Neutrophil (primary cell): Measurements from ENCODE around the gene PTPRN2.

Source experiments
- H3K27ac ChIP-seq: fragments of 200-600 bp; sonication (generic); 2 replicates; pipeline ENCODE4 v1.5.1; 2016; ENCODE audit warnings: mild to moderate bottlenecking, moderate library complexity
- H3K27me3 ChIP-seq: fragments of 200-600 bp; sonication (generic); 2 replicates; pipeline ENCODE4 v1.6.0; 2016; ENCODE audit warnings: mild to moderate bottlenecking
- H3K36me3 ChIP-seq: fragments of 200-600 bp; sonication (generic); 2 replicates; pipeline ENCODE4 v1.5.1; 2017
- H3K4me1 ChIP-seq, 2 experiments: fragments of 200-600 bp in 1 of 2; sonication (generic) in 1 of 2; 1 replicate in 1 of 2; 2 replicates in 1 of 2; pipeline versions ENCODE4 v1.5.1 to v1.6.1; 2013 to 2016; ENCODE audit warnings: low read depth in 1 of 2, low read length in 1 of 2, mild to moderate bottlenecking in 1 of 2, moderate library complexity in 1 of 2; ENCODE audit not compliant: control insufficient read depth in 1 of 2, insufficient read depth in 1 of 2
- H3K4me3 ChIP-seq, 2 experiments: fragments of 200-600 bp in 1 of 2; sonication (generic) in 1 of 2; 1 replicate in 1 of 2; 2 replicates in 1 of 2; pipeline ENCODE4 v1.5.1; 2013 to 2016; ENCODE audit warnings: low read depth in 1 of 2, low read length in 1 of 2, mild to moderate bottlenecking in 1 of 2, moderate library complexity in 1 of 2
- H3K9me3 ChIP-seq: fragments of 200-600 bp; sonication (generic); 2 replicates; pipeline ENCODE4 v1.5.1; 2016
- TF ChIP-seq, protein P1 (sequence below): fragments of 200-600 bp; sonication (generic); IDR thresholded peaks from 2 replicates; pipeline ENCODE4 v1.5.1; 2016; ENCODE audit warnings: antibody characterized with exemption

The PTPRN2 gene

GRCh38 chr7:158017111-158018097 lies 570.2 kb downstream of the PTPRN2 start:
- Histone ChIP-seq H3K4me3 (no peak overlapping the region), H3K4me1 (no peaks in the 10 kb centered on the region), H3K27ac (no peak overlapping the region), H3K27me3 (no peaks in the 10 kb centered on the region), H3K9me3 (no peaks in the 10 kb centered on the region), H3K36me3 (no peaks in the 10 kb centered on the region)
- TF ChIP-seq, protein P1, sequence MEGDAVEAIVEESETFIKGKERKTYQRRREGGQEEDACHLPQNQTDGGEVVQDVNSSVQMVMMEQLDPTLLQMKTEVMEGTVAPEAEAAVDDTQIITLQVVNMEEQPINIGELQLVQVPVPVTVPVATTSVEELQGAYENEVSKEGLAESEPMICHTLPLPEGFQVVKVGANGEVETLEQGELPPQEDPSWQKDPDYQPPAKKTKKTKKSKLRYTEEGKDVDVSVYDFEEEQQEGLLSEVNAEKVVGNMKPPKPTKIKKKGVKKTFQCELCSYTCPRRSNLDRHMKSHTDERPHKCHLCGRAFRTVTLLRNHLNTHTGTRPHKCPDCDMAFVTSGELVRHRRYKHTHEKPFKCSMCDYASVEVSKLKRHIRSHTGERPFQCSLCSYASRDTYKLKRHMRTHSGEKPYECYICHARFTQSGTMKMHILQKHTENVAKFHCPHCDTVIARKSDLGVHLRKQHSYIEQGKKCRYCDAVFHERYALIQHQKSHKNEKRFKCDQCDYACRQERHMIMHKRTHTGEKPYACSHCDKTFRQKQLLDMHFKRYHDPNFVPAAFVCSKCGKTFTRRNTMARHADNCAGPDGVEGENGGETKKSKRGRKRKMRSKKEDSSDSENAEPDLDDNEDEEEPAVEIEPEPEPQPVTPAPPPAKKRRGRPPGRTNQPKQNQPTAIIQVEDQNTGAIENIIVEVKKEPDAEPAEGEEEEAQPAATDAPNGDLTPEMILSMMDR: no peak

- TF ChIP-seq, protein P1: no peak
These were observed 571.2 kb downstream of the PTPRN2 start for GRCh38 chr7:158016180-158017097.

DNA sequence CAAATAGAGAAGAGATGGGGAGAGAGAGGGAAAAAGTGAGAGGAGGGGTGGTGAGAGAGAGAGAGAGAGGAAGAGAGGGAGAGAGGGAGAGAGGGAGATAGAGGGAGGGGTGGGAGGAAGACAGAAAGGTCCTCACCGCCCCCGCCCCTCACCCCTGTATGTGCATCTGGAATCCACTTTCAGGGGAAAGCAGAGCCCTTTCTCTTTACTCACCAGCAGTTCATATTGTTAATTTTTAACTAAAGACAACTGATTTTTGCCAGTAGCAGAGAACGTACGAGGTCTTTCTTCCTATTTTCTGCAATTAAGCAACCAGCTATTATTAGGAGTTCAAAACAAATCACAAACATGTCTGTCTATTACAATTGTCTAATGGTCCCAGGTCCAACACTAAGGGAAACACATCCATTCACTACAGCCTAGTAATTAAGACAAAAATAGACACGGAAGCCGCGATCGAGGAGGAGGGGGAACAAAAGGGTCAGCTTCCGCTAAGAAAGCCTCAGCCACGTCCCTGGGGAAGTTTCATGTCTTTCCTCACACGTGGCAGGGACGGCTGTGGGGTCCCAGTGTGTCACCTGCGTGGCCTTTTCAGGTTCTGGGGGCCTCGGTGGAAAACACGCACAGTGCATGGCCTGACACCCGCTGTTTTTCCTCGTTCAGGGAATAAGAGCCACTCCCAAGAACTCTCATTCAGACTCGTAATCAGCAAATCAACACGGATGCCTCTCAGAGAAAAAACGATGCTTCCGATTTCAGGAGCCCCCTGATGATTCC lies 572.0 kb downstream of the PTPRN2 start:
- TF ChIP-seq, protein P1: no peak
- no peaks in the 10 kb centered on the region for H3K9me3 ChIP-seq
- H3K27me3 ChIP-seq: no peaks in the 10 kb centered on the region
- no peak overlapping the region for H3K4me3 ChIP-seq
- H3K27ac ChIP-seq: no peak overlapping the region
- no peaks in the 10 kb centered on the region for H3K4me1 ChIP-seq
- H3K36me3 ChIP-seq: no peaks in the 10 kb centered on the region

More at GRCh38 chr7:158016180-158017097, 571.2 kb downstream of the PTPRN2 start:
- H3K27ac ChIP-seq: no peak overlapping the region
- H3K4me1 ChIP-seq: no peaks in the 10 kb centered on the region
- H3K27me3 ChIP-seq: no peaks in the 10 kb centered on the region
- no peak overlapping the region for H3K4me3 ChIP-seq
- H3K36me3 ChIP-seq: no peaks in the 10 kb centered on the region
- H3K9me3 ChIP-seq: no peaks in the 10 kb centered on the region

- H3K27me3 ChIP-seq: no peaks in the 10 kb centered on the region
- H3K9me3 ChIP-seq: no peaks in the 10 kb centered on the region
- no peaks in the 10 kb centered on the region for H3K36me3 ChIP-seq
- TF ChIP-seq, protein P1: no peak
- H3K27ac ChIP-seq: no peak overlapping the region
- H3K4me3 ChIP-seq: no peak overlapping the region
- H3K4me1 ChIP-seq: no peaks in the 10 kb centered on the region
These were observed 572.6 kb downstream of the PTPRN2 start for GRCh38 chr7:158014976-158015375.

DNA sequence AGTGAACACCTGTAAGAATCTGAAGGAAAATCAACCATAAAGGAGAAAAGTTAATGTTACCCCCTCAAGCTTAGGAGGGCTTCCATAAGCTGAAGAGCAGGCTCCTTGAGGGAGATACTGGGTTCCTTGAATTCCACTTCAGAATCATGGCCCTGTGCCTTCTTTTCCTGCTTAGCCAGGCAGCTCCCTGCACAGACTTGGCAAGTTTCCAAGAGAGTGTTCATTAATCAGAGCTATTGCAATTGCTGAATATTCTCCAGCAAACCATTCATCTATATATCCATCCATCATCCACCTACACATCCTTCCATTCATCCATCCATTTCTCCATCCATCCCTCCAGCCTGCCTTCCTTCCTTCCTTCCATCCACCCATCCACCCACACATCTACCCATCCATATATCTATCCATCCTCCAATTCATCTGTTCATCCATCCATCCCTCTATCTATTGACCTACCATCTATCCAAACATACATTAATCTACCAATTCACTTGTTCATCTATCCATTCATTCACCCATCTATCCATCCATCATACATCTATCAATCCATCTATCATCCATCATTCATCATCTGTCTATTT lies 574.4 kb downstream of the PTPRN2 start:
- Histone ChIP-seq H3K9me3 (no peaks in the 10 kb centered on the region), H3K36me3 (no peaks in the 10 kb centered on the region), H3K4me1 (no peaks in the 10 kb centered on the region), H3K27ac (no peak overlapping the region), H3K4me3 (no peak overlapping the region), H3K27me3 (no peaks in the 10 kb centered on the region)
- TF ChIP-seq, protein P1: no peak
